HUES48 (cell line): ENCODE data around the gene ITGAL.
A peak's percentile ranks its signal among the peaks of the same experiment; 100 is the strongest.
"Not testable (repeated sequence)": the region's sequence is repeated elsewhere in the genome, so short reads cannot be mapped to it uniquely, and the experiment has no call there.

Source experiments
- H3K27ac ChIP-seq: one replicate; pipeline ENCODE4 v1.7.0; 2013; ENCODE audit warnings: low read depth, low read length, inconsistent platforms
- H3K27me3 ChIP-seq: 2 replicates; pipeline ENCODE4 v1.6.1; 2013; ENCODE audit warnings: mild to moderate bottlenecking, low read length; ENCODE audit not compliant: control insufficient read depth, insufficient read depth
- H3K36me3 ChIP-seq: 2 replicates; pipeline ENCODE4 v1.6.1; 2013; ENCODE audit warnings: low read length; ENCODE audit not compliant: control insufficient read depth, insufficient read depth
- H3K4me1 ChIP-seq: 2 replicates; pipeline ENCODE4 v1.6.1; 2013; ENCODE audit warnings: mild to moderate bottlenecking, low read length; ENCODE audit not compliant: control insufficient read depth, insufficient read depth
- H3K4me3 ChIP-seq: 2 replicates; pipeline ENCODE4 v1.5.1; 2013; ENCODE audit warnings: mild to moderate bottlenecking, low read depth, low read length
- H3K9ac ChIP-seq: 2 replicates; pipeline ENCODE4 v1.6.1; 2013; ENCODE audit warnings: mild to moderate bottlenecking, low read depth, low read length, moderate library complexity
- H3K9me3 ChIP-seq: 2 replicates; pipeline ENCODE4 v1.6.1; 2013; ENCODE audit warnings: low read length; ENCODE audit not compliant: control insufficient read depth, insufficient read depth

The ITGAL gene

DNA sequence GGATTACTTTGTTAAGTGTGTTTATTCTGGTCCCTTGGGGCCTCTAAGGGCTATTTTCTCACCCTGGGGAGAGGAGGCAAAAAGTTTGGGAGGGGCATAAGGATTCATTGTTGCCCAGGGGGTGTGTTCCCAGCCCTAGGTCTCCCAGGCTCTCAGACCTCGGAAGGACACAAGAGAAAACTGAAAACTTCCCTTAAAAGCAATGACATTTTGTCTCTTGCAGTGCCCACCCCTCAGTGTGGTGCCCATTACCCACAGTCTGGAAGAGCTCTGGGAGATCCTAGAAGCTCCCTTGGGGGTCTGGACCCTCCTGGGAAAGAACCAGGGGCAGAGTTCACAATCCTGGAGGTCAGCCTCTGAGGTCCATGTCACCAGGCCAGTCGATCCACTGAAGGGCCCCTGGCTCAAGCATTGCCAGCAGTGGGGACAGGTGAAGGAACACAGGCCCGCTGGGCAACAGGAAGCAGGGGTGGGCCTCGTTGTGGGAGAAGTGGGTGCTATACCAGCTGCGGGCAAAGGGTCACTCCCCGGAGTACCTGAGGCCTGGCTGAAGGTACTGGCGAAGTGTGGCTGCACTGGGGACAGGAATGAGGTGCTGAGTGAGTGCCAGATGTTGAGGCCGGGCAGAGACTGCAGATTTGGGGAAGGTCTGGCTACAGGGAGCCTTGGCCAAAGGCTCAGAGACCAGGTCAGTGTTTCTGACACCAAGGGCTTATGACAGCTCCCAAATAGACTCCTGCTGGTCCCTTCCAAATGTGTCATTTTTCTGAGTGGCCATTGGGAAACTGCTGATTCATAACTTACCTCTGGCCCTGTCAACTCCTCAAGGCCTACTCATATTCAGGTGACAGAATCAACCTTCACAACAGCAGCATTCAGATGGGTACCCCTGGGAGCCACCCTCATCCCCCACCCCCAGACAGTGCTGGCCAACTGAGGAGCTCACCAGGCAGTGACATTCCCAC is 66.7 kb downstream of the ITGAL start:
- H3K27me3 ChIP-seq: no peaks in the 10 kb centered on the region
- no peak overlapping the region for H3K27ac ChIP-seq
- no peak overlapping the region for H3K9ac ChIP-seq
- no peaks in the 10 kb centered on the region for H3K9me3 ChIP-seq
- peaks cover 35% of the 10 kb centered on the region for H3K4me1 ChIP-seq
- no peaks in the 10 kb centered on the region for H3K36me3 ChIP-seq
- H3K4me3 ChIP-seq: no peak overlapping the region

DNA sequence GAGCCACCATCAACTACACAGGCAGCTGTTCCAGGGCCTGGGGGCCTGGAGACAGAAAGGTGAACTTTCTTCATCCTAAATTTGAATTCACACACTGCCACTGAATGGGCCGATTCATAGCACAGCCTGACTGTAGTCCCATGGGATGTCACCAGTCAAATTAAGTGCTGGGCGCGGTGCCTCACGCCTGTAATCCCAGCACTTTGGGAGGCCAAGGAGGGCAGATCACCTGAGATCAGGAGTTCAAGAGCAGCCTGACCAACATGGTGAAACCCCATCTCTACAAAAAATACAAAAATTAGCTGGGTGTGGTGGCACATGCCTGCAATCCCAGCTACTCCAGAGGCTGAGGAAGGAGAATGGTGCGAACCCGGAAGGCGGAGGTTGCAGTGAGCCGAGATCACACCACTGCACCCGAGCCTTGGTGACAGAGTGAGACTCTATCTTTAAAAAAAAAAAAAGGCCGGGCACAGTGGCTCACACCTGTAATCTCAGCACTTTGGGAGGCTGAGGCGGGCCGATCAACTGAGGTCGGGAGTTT is 67.5 kb downstream of the ITGAL start:
- not testable (repeated sequence) for H3K36me3 ChIP-seq, H3K27me3 ChIP-seq, H3K9ac ChIP-seq, H3K4me3 ChIP-seq, H3K27ac ChIP-seq, H3K9me3 ChIP-seq
- H3K4me1 ChIP-seq: peaks cover 35% of the 10 kb centered on the region

DNA sequence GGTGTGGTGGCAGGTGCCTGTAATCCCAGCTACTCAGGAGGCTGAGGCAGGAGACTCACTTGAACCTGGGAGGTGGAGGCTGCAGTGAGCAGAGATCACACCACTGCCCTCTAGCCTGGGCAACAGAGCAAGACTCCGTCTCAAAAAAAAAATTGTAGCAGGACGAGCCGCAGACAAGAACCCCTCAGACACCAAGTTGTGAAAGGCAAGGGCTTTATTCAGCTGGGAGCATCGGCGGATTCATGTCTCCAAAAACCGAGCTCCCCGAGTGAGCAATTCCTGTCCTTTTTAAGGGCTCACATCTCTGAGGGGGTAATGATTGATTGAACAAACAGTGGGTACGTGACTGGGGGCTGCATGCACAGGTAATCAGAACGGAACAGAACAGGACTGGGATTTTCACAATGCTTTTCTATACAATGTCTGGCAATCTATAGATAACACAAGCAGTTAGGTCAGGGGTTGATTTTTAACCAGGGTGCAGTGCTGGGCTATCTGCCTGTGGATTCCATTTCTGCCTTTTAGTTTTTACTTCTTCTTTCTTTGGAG is 68.4 kb downstream of the ITGAL start:
- not testable (repeated sequence) for H3K36me3 ChIP-seq, H3K4me3 ChIP-seq, H3K9me3 ChIP-seq, H3K27me3 ChIP-seq, H3K9ac ChIP-seq
- H3K27ac ChIP-seq: peak overlapping the region; percentile 93
- H3K4me1 ChIP-seq: peaks cover 33% of the 10 kb centered on the region

- Histone ChIP-seq H3K36me3 (no peaks in the 10 kb centered on the region), H3K9ac (no peak overlapping the region), H3K4me1 (peaks cover 33% of the 10 kb centered on the region), H3K9me3 (no peaks in the 10 kb centered on the region), H3K27ac (peak overlapping the region; percentile 93), H3K27me3 (no peaks in the 10 kb centered on the region), H3K4me3 (peak overlapping the region; percentile 38)
These were observed 69.2 kb downstream of the ITGAL start for GRCh38 chr16:30541502-30542329.

DNA sequence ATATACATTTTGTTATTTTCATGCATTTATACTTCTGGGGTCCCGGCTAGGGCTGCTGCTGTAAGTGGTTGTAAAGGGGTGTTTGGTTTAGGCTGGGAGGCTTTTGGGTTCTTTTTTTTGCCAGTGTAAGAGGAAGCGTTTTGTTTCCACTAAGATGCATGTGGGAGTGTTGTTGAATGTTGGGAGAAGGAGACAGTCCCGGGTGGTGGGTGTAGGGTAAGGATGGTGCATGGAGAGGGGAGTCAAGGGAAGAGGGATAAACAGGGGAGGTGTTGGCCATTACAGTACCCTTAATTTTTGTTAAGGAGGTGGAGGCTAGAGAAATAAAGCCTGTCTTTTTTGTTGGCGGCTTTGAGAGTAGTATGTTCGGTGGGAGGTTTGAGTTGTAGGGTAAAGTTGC is 70.5 kb downstream of the ITGAL start:
- no peaks in the 10 kb centered on the region for H3K27me3 ChIP-seq
- H3K4me1 ChIP-seq: peaks cover 36% of the 10 kb centered on the region
- H3K27ac ChIP-seq: no peak overlapping the region
- H3K36me3 ChIP-seq: no peaks in the 10 kb centered on the region
- H3K9ac ChIP-seq: no peak overlapping the region
- H3K9me3 ChIP-seq: no peaks in the 10 kb centered on the region
- no peak overlapping the region for H3K4me3 ChIP-seq

- Histone ChIP-seq H3K9me3 (no peaks in the 10 kb centered on the region), H3K4me1 (peaks cover 43% of the 10 kb centered on the region), H3K4me3 (no peak overlapping the region), H3K27me3 (no peaks in the 10 kb centered on the region), H3K36me3 (no peaks in the 10 kb centered on the region), H3K9ac (no peak overlapping the region), H3K27ac (no peak overlapping the region)
These were observed 73.6 kb downstream of the ITGAL start for GRCh38 chr16:30546115-30546514.

- Histone ChIP-seq H3K4me3 (no peak overlapping the region), H3K9ac (no peak overlapping the region), H3K27me3 (no peaks in the 10 kb centered on the region), H3K4me1 (peaks cover 18% of the 10 kb centered on the region), H3K9me3 (no peaks in the 10 kb centered on the region), H3K36me3 (peaks cover 5% of the 10 kb centered on the region; the same call in 1 of the 2 replicates), H3K27ac (peak overlapping the region; percentile 53)
These were observed 76.1 kb downstream of the ITGAL start for GRCh38 chr16:30548416-30549253.

GRCh38 chr16:30551781-30552180 is 79.2 kb downstream of the ITGAL start:
- Histone ChIP-seq H3K4me3 (no peak overlapping the region), H3K9me3 (no peaks in the 10 kb centered on the region), H3K27me3 (no peaks in the 10 kb centered on the region), H3K27ac (no peak overlapping the region), H3K9ac (no peak overlapping the region), H3K4me1 (peaks cover 15% of the 10 kb centered on the region), H3K36me3 (peaks cover 28% of the 10 kb centered on the region)

DNA sequence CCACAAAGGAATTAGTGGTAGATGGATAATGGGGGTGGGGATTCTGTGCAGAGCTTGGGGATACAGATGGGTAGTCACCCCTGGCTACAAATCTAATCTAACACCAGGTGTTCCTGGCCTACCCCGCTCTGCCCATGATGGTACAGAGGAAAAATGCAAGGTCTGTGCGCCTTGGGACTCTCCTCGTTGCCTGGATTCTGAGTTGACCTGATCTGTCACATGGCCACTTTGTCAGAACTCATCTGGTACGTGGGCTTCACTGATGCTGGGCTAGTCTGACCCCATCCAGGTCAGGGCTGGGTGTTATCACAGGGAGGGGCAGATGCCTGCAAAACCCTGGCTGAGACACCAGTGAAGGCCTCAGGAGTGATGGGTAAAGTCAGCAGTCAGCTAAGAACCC is 80.4 kb downstream of the ITGAL start:
- H3K4me1 ChIP-seq: peaks cover 13% of the 10 kb centered on the region
- H3K9ac ChIP-seq: no peak overlapping the region
- peaks cover 28% of the 10 kb centered on the region for H3K36me3 ChIP-seq
- no peaks in the 10 kb centered on the region for H3K9me3 ChIP-seq
- H3K27ac ChIP-seq: no peak overlapping the region
- H3K4me3 ChIP-seq: no peak overlapping the region
- H3K27me3 ChIP-seq: no peaks in the 10 kb centered on the region

GRCh38 chr16:30553393-30553899 is 80.9 kb downstream of the ITGAL start:
- H3K27me3 ChIP-seq: no peaks in the 10 kb centered on the region
- H3K27ac ChIP-seq: no peak overlapping the region
- no peak overlapping the region for H3K9ac ChIP-seq
- no peak overlapping the region for H3K4me3 ChIP-seq
- no peaks in the 10 kb centered on the region for H3K9me3 ChIP-seq
- peaks cover 8% of the 10 kb centered on the region for H3K4me1 ChIP-seq
- peaks cover 28% of the 10 kb centered on the region for H3K36me3 ChIP-seq
